Measurements from ENCODE around the gene NPM1. TPM values are rescaled to one million over a fixed set of nuclear protein-coding genes. Genes with fewer than 3 reads are reported as not detected.

NPM1 gene
- total RNA-seq, 4 donors from 2014 or later: 1,265 to 21,851 (median 1,493) TPM

- Histone ChIP-seq H3K27ac (no peak overlapping the region), H3K27me3 (no peaks in the 10 kb centered on the region), H3K4me3 (no peak overlapping the region), H3K9me3 (no peaks in the 10 kb centered on the region), H3K36me3 (no peaks in the 10 kb centered on the region), H3K4me1 (no peaks in the 10 kb centered on the region)
- TF ChIP-seq CTCF (IDR thresholded peaks at IDR 0.05): no peak
- no peak for TF ChIP-seq POLR2A (IDR thresholded peaks at IDR 0.05)
- DNase-seq: peak in 1 of 2 donors; percentile 11
- intact Hi-C loops (cut with DNase I; ENCODE audit: low total_unique reads): no loop called here
Observed at GRCh38 chr5:171427318-171428167, 39.9 kb downstream of the NPM1 start.

GRCh38 chr5:171428168-171428696 is 40.6 kb downstream of the NPM1 start:
- Histone ChIP-seq H3K36me3 (no peaks in the 10 kb centered on the region), H3K27me3 (no peaks in the 10 kb centered on the region), H3K27ac (no peak overlapping the region), H3K4me3 (no peak overlapping the region), H3K9me3 (no peaks in the 10 kb centered on the region), H3K4me1 (no peaks in the 10 kb centered on the region)
- DNase-seq: peak in 1 of 2 donors; percentile 2
- TF ChIP-seq CTCF (IDR thresholded peaks at IDR 0.05) (no peak), POLR2A (IDR thresholded peaks at IDR 0.05) (no peak)
- intact Hi-C loops (cut with DNase I; ENCODE audit: low total_unique reads): no loop called here

GRCh38 chr5:171428809-171429542 is 41.3 kb downstream of the NPM1 start:
- Histone ChIP-seq H3K36me3 (no peaks in the 10 kb centered on the region), H3K4me1 (no peaks in the 10 kb centered on the region), H3K27ac (no peak overlapping the region), H3K27me3 (no peaks in the 10 kb centered on the region), H3K9me3 (no peaks in the 10 kb centered on the region), H3K4me3 (no peak overlapping the region)
- DNase-seq: peak in 1 of 2 donors; percentile 9
- intact Hi-C loops (cut with DNase I; ENCODE audit: low total_unique reads): no loop called here
- no peak for TF ChIP-seq POLR2A (IDR thresholded peaks at IDR 0.05)
- TF ChIP-seq CTCF (IDR thresholded peaks at IDR 0.05): no peak

- no peak for TF ChIP-seq CTCF (IDR thresholded peaks at IDR 0.05)
- TF ChIP-seq POLR2A (IDR thresholded peaks at IDR 0.05): no peak
- Histone ChIP-seq H3K9me3 (no peaks in the 10 kb centered on the region), H3K27ac (no peak overlapping the region), H3K4me3 (no peak overlapping the region), H3K27me3 (no peaks in the 10 kb centered on the region), H3K36me3 (no peaks in the 10 kb centered on the region), H3K4me1 (no peaks in the 10 kb centered on the region)
- intact Hi-C loops (cut with DNase I; ENCODE audit: low total_unique reads): no loop called here
- peak in 1 of 2 donors; percentile 8 for DNase-seq
Observed at GRCh38 chr5:171429543-171429910, 41.9 kb downstream of the NPM1 start.

Measured in uterus (tissue), 4 donors.